Mucosa of rectum (tissue), 2 donors: ENCODE results near the gene ZNF536.
"Not testable (repeated sequence)": the region's sequence is repeated elsewhere in the genome, so short reads cannot be mapped to it uniquely, and the experiment has no call there.

Experiments used
- H3K27ac ChIP-seq, 2 donors: one replicate each; pipeline ENCODE4 v1.7.0; 2013; ENCODE audit warnings: inconsistent platforms in 2 of 2, low read depth in 2 of 2, low read length in 2 of 2
- H3K27me3 ChIP-seq, 2 donors: one replicate each; pipeline ENCODE4 v1.7.0; 2013; ENCODE audit warnings: low read length in 2 of 2; ENCODE audit not compliant: control insufficient read depth in 2 of 2, insufficient read depth in 2 of 2
- H3K36me3 ChIP-seq, 2 donors: one replicate each; pipeline ENCODE4 v1.7.0; 2013; ENCODE audit warnings: low read length in 2 of 2; ENCODE audit not compliant: control insufficient read depth in 2 of 2, insufficient read depth in 2 of 2
- H3K4me1 ChIP-seq, 2 donors: one replicate each; pipeline ENCODE4 v1.7.0; 2013; ENCODE audit warnings: low read length in 2 of 2, mild to moderate bottlenecking in 1 of 2; ENCODE audit not compliant: control insufficient read depth in 2 of 2, insufficient read depth in 2 of 2
- H3K4me3 ChIP-seq, 2 donors: one replicate each; pipeline ENCODE4 v1.7.0; 2013; ENCODE audit warnings: low read length in 2 of 2
- H3K9ac ChIP-seq, 2 donors: one replicate each; pipeline ENCODE4 v1.7.0; 2013; ENCODE audit warnings: low read length in 2 of 2, low read depth in 1 of 2, mild to moderate bottlenecking in 1 of 2
- H3K9me3 ChIP-seq, 2 donors: one replicate each; pipeline ENCODE4 v1.7.0; 2013; ENCODE audit warnings: low read length in 2 of 2; ENCODE audit not compliant: control insufficient read depth in 2 of 2
- donor health status: healthy.
- donor health status: Normal muscosa, but diverticular disease.

ZNF536 gene

GRCh38 chr19:30341611-30342201 is 30.5 kb upstream of the ZNF536 start:
- H3K27ac ChIP-seq: no peak overlapping the region
- H3K4me3 ChIP-seq: no peak overlapping the region
- H3K9ac ChIP-seq: no peak overlapping the region
- H3K27me3 ChIP-seq: no peaks in the 10 kb centered on the region
- H3K4me1 ChIP-seq: no peaks in the 10 kb centered on the region
- H3K9me3 ChIP-seq: no peaks in the 10 kb centered on the region
- H3K36me3 ChIP-seq: no peaks in the 10 kb centered on the region

GRCh38 chr19:30342901-30343300 is 29.3 kb upstream of the ZNF536 start:
- Histone ChIP-seq H3K36me3 (no peaks in the 10 kb centered on the region), H3K9me3 (no peaks in the 10 kb centered on the region), H3K27me3 (no peaks in the 10 kb centered on the region), H3K4me1 (no peaks in the 10 kb centered on the region), H3K4me3 (no peak overlapping the region), H3K27ac (no peak overlapping the region), H3K9ac (no peak overlapping the region)

DNA sequence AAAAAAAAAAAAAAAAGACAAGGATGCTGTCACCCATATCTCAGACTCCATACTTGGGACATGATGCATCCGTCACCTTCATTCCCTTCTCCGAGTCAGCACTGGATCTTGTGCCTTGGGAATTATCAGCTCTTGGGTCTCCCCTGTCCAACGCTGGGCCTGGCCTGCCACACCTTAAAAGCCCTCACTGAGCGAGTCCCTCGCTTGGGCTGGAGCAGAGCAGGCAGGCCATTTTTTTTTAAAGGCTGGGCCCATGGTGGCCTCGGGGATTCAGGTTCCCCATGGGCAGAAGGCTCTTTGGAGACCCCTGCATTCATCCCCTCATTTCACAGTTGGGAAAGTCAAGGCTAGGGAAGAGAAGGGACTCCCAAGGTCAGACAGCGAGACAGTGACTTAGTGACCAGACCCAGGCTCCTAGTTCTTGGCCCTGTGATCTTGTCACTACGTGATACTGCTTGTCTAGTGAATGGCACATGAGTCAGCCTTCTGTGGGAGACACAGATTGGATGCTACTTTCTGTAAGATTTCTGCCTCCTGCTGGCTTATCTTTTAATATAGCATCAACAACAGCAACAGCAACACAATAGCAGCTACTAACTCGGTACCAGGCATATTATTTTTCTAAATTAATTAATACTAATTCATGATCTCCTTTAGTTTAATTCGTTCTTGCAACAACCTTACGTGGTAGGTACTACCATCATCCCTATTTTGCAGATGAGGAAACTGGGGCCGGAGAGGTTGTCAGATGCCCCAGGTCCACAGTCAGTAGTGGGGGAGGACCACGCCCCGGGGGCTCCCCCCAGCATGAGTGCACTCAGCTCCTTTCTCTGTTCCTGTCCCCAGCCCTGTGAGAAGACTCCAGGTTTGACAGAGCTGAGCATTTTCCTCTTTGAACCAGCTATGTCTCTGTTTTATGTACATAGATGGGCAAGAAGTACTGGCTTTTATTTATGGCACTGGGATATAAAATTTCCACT is 27.4 kb upstream of the ZNF536 start:
- Histone ChIP-seq H3K36me3 (no peaks in the 10 kb centered on the region), H3K4me1 (no peaks in the 10 kb centered on the region), H3K27me3 (no peaks in the 10 kb centered on the region), H3K9me3 (no peaks in the 10 kb centered on the region), H3K9ac (no peak overlapping the region), H3K4me3 (no peak overlapping the region), H3K27ac (no peak overlapping the region)

GRCh38 chr19:30345686-30346085 is 26.5 kb upstream of the ZNF536 start:
- Histone ChIP-seq H3K36me3 (no peaks in the 10 kb centered on the region), H3K9ac (no peak overlapping the region), H3K4me1 (no peaks in the 10 kb centered on the region), H3K4me3 (no peak overlapping the region), H3K9me3 (no peaks in the 10 kb centered on the region), H3K27ac (no peak overlapping the region), H3K27me3 (no peaks in the 10 kb centered on the region)

DNA sequence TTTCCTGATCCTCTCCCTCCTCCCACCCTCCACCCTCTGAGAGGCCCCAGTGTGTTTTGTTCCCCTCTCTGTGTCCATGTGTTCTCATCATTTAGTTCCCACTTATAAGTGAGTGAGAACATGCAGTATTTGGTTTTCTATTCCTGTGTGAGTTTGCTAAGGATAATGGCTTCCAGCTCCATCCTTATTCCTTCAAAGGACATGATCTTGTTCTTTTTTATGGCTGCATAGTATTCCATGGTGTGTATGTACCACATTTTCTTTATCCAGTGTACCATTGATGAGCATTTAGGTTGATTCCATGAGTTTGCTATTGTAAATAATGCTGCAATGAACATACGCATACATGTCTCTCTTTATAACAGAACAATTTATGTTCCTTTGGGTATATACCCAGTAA is 25.7 kb upstream of the ZNF536 start:
- H3K27ac ChIP-seq, H3K4me3 ChIP-seq, H3K36me3 ChIP-seq, H3K9me3 ChIP-seq, H3K9ac ChIP-seq, H3K27me3 ChIP-seq, H3K4me1 ChIP-seq: not testable (repeated sequence)

DNA sequence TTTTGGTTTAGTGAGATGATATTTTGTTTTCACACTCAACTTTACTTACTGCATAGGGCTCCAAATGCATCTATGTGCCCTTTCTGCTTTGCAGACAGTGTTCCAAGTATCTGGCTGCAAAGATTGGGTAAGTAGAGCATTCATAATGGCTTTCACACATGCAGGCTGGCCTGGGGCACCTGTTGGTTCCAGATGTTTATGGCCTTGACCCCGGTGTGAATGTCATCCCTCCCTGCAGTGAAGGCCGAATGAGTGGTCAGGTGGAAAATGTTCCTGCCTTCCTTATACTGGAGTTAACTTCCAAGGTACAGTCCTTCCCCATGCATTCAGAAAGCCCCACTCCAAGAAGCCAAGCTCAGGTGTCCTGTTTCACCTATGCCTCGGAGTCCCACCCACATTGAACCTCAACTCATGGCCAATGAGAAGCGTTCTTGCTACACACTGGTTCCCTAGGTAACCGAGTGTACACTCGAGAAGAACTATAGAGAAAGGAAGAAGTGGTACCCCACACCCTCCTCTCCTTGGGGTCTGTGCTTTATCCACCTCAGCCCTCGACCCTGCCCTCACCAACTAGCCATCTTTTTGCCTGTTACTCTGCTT is 23.0 kb upstream of the ZNF536 start:
- Histone ChIP-seq H3K27ac (no peak overlapping the region), H3K9me3 (no peaks in the 10 kb centered on the region), H3K36me3 (no peaks in the 10 kb centered on the region), H3K9ac (no peak overlapping the region), H3K4me3 (no peak overlapping the region), H3K27me3 (no peaks in the 10 kb centered on the region), H3K4me1 (no peaks in the 10 kb centered on the region)

DNA sequence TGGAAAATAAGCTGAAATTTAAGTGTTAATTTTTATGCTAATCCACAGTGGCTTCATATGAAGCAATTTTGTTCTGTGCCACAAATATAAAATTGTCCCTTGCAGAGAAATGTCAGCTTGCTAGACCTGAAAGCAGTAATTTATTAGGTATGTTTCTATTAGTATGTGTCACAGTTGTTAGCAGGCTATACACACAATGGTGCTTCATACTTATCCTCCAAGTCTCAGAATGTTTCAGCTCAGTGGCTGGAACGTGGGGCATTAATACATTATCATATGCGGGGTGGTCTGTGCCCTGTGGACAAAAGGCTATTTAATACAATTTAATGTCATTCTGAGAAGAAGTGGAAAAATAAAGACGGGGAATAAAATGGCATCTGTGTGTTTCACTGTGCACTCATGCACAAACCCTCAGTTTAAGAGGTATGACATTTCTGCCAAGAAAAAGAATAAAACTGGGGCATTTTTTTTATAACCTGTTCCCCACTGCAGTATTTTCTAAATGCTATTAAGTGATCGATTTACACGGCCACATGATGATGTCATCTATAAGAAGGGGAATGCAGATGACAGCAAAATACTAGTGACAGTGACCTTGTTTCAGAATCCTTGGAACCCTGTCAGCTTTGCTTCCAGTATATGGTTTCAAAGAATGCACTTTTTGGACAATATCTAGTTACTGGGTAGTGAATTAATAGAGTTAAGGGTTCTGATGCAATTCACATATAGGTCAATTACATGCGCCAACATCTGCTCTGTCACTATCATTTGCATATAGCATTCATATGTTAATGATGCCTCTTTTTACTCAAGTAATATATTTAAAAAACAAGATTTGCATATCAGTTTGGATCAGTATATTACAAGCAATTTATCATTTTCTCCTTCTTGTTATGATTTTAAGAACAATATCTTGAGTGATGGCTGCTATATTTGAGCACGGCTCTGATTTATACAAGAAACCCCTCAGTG is 21.2 kb upstream of the ZNF536 start:
- no peaks in the 10 kb centered on the region for H3K9me3 ChIP-seq
- H3K27ac ChIP-seq: no peak overlapping the region
- H3K4me1 ChIP-seq: no peaks in the 10 kb centered on the region
- no peak overlapping the region for H3K4me3 ChIP-seq
- H3K27me3 ChIP-seq: no peaks in the 10 kb centered on the region
- H3K9ac ChIP-seq: no peak overlapping the region
- no peaks in the 10 kb centered on the region for H3K36me3 ChIP-seq

- Histone ChIP-seq H3K4me1 (no peaks in the 10 kb centered on the region), H3K9ac (no peak overlapping the region), H3K27me3 (no peaks in the 10 kb centered on the region), H3K27ac (no peak overlapping the region), H3K4me3 (no peak overlapping the region), H3K9me3 (no peaks in the 10 kb centered on the region), H3K36me3 (no peaks in the 10 kb centered on the region)
These were observed 20.4 kb upstream of the ZNF536 start for GRCh38 chr19:30351774-30352173.

DNA sequence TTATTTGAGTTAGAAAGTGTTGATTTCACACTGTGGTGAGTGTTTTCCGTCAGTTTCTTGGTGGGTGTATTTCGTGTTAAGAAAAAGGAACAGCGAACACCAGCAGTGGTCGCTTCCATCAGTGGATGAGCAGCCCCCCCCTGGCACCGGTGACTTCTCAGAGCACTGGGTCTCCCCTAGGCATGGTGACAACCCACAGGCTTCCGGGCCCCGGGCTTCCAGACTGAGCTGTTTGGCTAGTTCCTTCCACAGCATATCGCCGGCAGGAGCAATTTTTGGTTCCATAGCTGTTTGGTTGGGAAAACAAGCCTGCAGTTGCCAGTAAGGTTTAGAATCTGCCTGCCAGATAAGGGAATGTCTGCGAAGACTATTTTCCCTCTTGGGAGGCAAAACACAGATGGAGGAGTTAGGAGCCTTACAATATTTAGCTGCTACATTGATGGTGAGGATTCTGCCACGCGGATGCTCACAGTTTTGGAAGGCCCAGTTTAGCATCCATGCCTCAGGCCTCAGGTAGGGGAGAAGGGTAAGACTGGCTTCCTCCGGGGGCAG is 18.7 kb upstream of the ZNF536 start:
- no peaks in the 10 kb centered on the region for H3K4me1 ChIP-seq
- H3K27me3 ChIP-seq: no peaks in the 10 kb centered on the region
- no peak overlapping the region for H3K9ac ChIP-seq

More for the DNA sequence above, 18.7 kb upstream of the ZNF536 start:
- H3K27ac ChIP-seq: no peak overlapping the region
- H3K9me3 ChIP-seq: no peaks in the 10 kb centered on the region
- no peaks in the 10 kb centered on the region for H3K36me3 ChIP-seq
- H3K4me3 ChIP-seq: no peak overlapping the region
